Psoas muscle (tissue), 8 donors: ENCODE results near the gene CACNA1C. TPM values are rescaled to one million over a fixed set of nuclear protein-coding genes. Genes with fewer than 3 reads are reported as not detected.

ENCODE experiments used
- ATAC-seq, 4 donors: fragments of 200-7000 bp; cut with Tn5 transposase; one replicate each; pipeline ENCODE4 v1.9.1; 2020; ENCODE audit warnings: moderate library complexity in 3 of 4, mild to moderate bottlenecking in 2 of 4
- DNase-seq, 2 donors: peaks; one replicate each; pipeline ENCODE4 v3.0.0-alpha.2; 2020
- H3K27ac ChIP-seq: fragments of 200-600 bp; one replicate; pipeline ENCODE4 v1.8.0; 2022
- H3K27me3 ChIP-seq, 3 donors: fragments of 200-600 bp in 1 of 3; one replicate each; pipeline versions ENCODE4 v1.6.1 to v1.8.0; 2013 to 2022; ENCODE audit warnings: low read length in 2 of 3, mild to moderate bottlenecking in 2 of 3, moderate library complexity in 1 of 3; ENCODE audit not compliant: insufficient read depth in 3 of 3
- H3K36me3 ChIP-seq, 2 donors: fragments of 200-600 bp in 1 of 2; one replicate each; pipeline versions ENCODE4 v1.6.1 to v1.8.0; 2013 to 2022; ENCODE audit warnings: low read depth in 1 of 2, mild to moderate bottlenecking in 1 of 2, moderate library complexity in 1 of 2; ENCODE audit not compliant: insufficient read depth in 1 of 2
- H3K4me1 ChIP-seq: fragments of 200-600 bp; one replicate; pipeline ENCODE4 v1.8.0; 2022
- H3K4me3 ChIP-seq: fragments of 200-600 bp; one replicate; pipeline ENCODE4 v1.8.0; 2022; ENCODE audit warnings: mild to moderate bottlenecking
- H3K9me3 ChIP-seq: fragments of 200-600 bp; one replicate; pipeline ENCODE4 v1.8.0; 2022
- CTCF ChIP-seq: fragments of 200-600 bp; IDR thresholded peaks from one replicate; pipeline ENCODE4 v1.8.0; 2022; ENCODE audit warnings: antibody characterized with exemption
- WGBS, 3 donors: extraction: QIAGEN DNeasy Blood & Tissue Kit; methylation state at CpG; one replicate each; pipeline versions ENCODE4 v1.1.6 to v1.1.7; 2013; 5-methylcytosine and 5-hydroxymethylcytosine counted together
- intact Hi-C, 2 donors: fragments of 100-400 bp; cut with DNase I; formaldehyde crosslinking; loops; one replicate each; pipeline versions ENCODE4 v1.11.0 to v1.14.2; 2022
- polyA plus RNA-seq, 3 donors: library from polyadenylated mRNA; stranded (reverse); fragments of 200-250 nt; gene quantifications; one replicate each; pipeline ENCODE4 v1.2.3, GENCODE V29; 2013
- total RNA-seq, 4 donors: library from RNA; stranded (reverse); fragmentation: NEBNext Ultra II Directional in 2 of 4; extraction: Animal tissue kit (Norgen Biotek cat#: 25700) in 2 of 4; gene quantifications; one replicate each; pipeline versions ENCODE4 v1.2.1 to v1.2.4, GENCODE V29; 2021 to 2023
- donor health status: healthy with polysubstance abuse.
- donor health status: DM: no; HTN: no; CAD: no; lungs with moderate emphysema.
- donor health status: Bipolar disorder and iron deficiency.
- donor health status: healthy.
- donor health status: DM: yes; HTN: yes; CAD: no.
- donor health status: DM: no; HTN: no; CAD: no.
- donor health status: DM: no; HTN: no; CAD: no.
- donor health status: DM: yes; HTN: yes; CAD: no.

The CACNA1C gene
- total and polyA plus RNA-seq, 7 donors: 0.26 to 2.9 (median 0.95) TPM

DNA sequence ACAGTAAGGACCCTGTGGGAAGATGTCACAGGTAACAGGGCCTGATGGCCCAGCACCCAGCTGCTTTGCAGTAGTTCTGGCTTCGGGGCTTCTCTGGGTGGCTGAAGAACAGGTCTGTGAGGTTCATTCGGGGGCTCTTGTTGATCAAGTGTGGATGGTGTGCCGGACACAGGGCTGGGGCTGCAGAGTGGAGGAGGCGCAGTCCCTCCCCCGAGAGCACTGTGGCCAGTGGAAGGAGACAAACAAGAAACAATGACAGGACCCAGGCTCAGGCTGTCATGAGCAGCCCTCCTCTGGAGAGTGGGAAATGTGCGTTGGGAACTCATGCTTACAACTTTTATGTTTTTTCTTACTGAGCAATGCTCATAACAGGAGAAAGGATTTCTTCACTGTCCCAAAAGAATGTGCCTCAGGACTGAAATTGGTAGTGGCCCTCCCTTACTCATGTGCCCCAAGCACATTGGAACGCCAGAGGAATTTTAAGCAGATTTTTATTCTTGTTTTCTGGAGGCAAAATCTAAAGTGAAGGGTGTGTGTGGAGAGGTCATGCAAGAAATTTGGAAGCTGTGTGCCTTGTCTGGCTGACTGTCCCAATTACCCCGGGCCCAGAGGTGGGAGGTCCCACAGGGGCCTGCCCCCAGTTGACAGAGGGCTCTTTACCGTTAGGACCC is 233.8 kb downstream of the CACNA1C start:
- ATAC-seq (peak in 1 of 4 donors; percentile 7), DNase-seq (no peak)
- intact Hi-C loops: loop anchor here (5.0 to 10.0 kb wide), 2 partner anchors 229 to 232 kb away; partner anchors contain the start of gene CACNA1C (in 1 of the 2)
- no peaks in the 10 kb centered on the region for H3K4me1 ChIP-seq
- peak overlapping the region; percentile 4 for H3K27ac ChIP-seq
- H3K4me3 ChIP-seq: no peak overlapping the region
- WGBS, 3 donors: 71 to 82% (median 73%) methylated on average over 9 of the region's 9 CpGs
- H3K27me3 ChIP-seq: peaks cover 0 to 11% (median 0%) of the 10 kb centered on the region in 3 donors
- no peaks in the 10 kb centered on the region for H3K9me3 ChIP-seq
- H3K36me3 ChIP-seq: no peaks in the 10 kb centered on the region
- TF ChIP-seq CTCF: no peak

- Histone ChIP-seq H3K4me3 (no peak overlapping the region), H3K4me1 (no peaks in the 10 kb centered on the region), H3K36me3 (no peaks in the 10 kb centered on the region), H3K27me3 (peaks cover 0 to 11% (median 0%) of the 10 kb centered on the region in 3 donors), H3K27ac (peak overlapping the region; percentile 4), H3K9me3 (no peaks in the 10 kb centered on the region)
- ATAC-seq: peak in 1 of 4 donors; percentile 22
- 55 to 65% (median 58%) methylated on average over 12 of the region's 12 CpGs for WGBS, 3 donors
- no peak for TF ChIP-seq CTCF
- DNase-seq: no peak
- intact Hi-C loops: loop anchor here (5.0 to 10.0 kb wide), 2 partner anchors 230 to 232 kb away; partner anchors contain the start of gene CACNA1C (in 1 of the 2)
Observed at GRCh38 chr12:2287151-2287550, 234.4 kb downstream of the CACNA1C start.

GRCh38 chr12:2287589-2287988 is 234.8 kb downstream of the CACNA1C start:
- peaks cover 0 to 11% (median 0%) of the 10 kb centered on the region in 3 donors for H3K27me3 ChIP-seq
- no peaks in the 10 kb centered on the region for H3K4me1 ChIP-seq
- intact Hi-C loops: loop anchor here (5.0 to 10.0 kb wide), 2 partner anchors 230 to 233 kb away; partner anchors contain the start of gene CACNA1C (in 1 of the 2)
- H3K36me3 ChIP-seq: no peaks in the 10 kb centered on the region
- ATAC-seq (no peak), DNase-seq (no peak)
- WGBS, 3 donors: 72 to 76% (median 74%) methylated on average over 5 of the region's 5 CpGs
- no peak for TF ChIP-seq CTCF
- no peaks in the 10 kb centered on the region for H3K9me3 ChIP-seq
- H3K27ac ChIP-seq: peak overlapping the region; percentile 4
- no peak overlapping the region for H3K4me3 ChIP-seq

GRCh38 chr12:2288001-2288400 is 235.2 kb downstream of the CACNA1C start:
- intact Hi-C loops: loop anchor here (5.0 to 10.0 kb wide), 2 partner anchors 231 to 233 kb away; partner anchors contain the start of gene CACNA1C (in 1 of the 2)
- H3K4me3 ChIP-seq: no peak overlapping the region
- DNase-seq: no peak

More at GRCh38 chr12:2288001-2288400, 235.2 kb downstream of the CACNA1C start:
- ATAC-seq: no peak
- no peak for TF ChIP-seq CTCF
- H3K36me3 ChIP-seq: no peaks in the 10 kb centered on the region
- peaks cover 0 to 11% (median 0%) of the 10 kb centered on the region in 3 donors for H3K27me3 ChIP-seq
- H3K9me3 ChIP-seq: no peaks in the 10 kb centered on the region
- 71 to 80% (median 74%) methylated on average over 2 of the region's 2 CpGs for WGBS, 3 donors
- peak overlapping the region; percentile 4 for H3K27ac ChIP-seq
- no peaks in the 10 kb centered on the region for H3K4me1 ChIP-seq
